HEK293 (cell line): ENCODE measurements around the gene COL15A1.

Experiments
- CTCF ChIA-PET: fragments of 350-600 bp; formaldehyde crosslinking; extraction: SDS; loops from one replicate; lab custom pipeline; 2021; ENCODE audit warnings: antibody characterized with exemption; lab: Yijun Ruan, JAX
- POLR2A ChIA-PET: fragments of 300-600 bp; formaldehyde crosslinking; extraction: SDS; loops from one replicate; lab custom pipeline; 2020; ENCODE audit warnings: antibody characterized with exemption, inconsistent platforms; lab: Yijun Ruan, JAX
- H3K27ac ChIP-seq: fragments of 200-500 bp; sonication (Bioruptor generic); 2 replicates; pipeline ENCODE4 v1.5.1; 2014; ENCODE audit warnings: low read depth, low read length, control low read depth, inconsistent platforms; ENCODE audit errors: extremely low read depth
- H3K36me3 ChIP-seq, 2 experiments: fragments of 200-500 bp in 1 of 2; sonication (Bioruptor generic) in 1 of 2; 1 replicate in 1 of 2; 2 replicates in 1 of 2; pipeline ENCODE4 v1.5.1; 2014 to 2017; ENCODE audit warnings: inconsistent platforms in 2 of 2, low read length in 2 of 2; ENCODE audit not compliant: control insufficient read depth in 2 of 2, insufficient read depth in 1 of 2
- H3K4me1 ChIP-seq: fragments of 200-500 bp; sonication (Bioruptor generic); 2 replicates; pipeline ENCODE4 v1.5.1; 2014; ENCODE audit warnings: mild to moderate bottlenecking, low read length, inconsistent platforms; ENCODE audit not compliant: control insufficient read depth, insufficient read depth
- H3K4me3 ChIP-seq: 2 replicates; pipeline ENCODE4 v1.5.1; 2011; ENCODE audit warnings: low read depth, mild to moderate bottlenecking, control low read depth, low read length, moderate library complexity
- H3K9me3 ChIP-seq: fragments of 200-500 bp; sonication (Bioruptor generic); 2 replicates; pipeline ENCODE4 v1.5.1; 2014; ENCODE audit warnings: low read depth, low read length, inconsistent platforms; ENCODE audit not compliant: control insufficient read depth, insufficient read depth
- GLI2 ChIP-seq: fragments of 450-650 bp; formaldehyde crosslinking; IDR thresholded peaks from 2 replicates; pipeline ENCODE4; 2017; ENCODE audit warnings: missing biosample characterization, missing genetic modification characterization, low read depth, borderline replicate concordance
- KLF10 ChIP-seq: fragments of 450-650 bp; IDR thresholded peaks from 2 replicates; pipeline ENCODE4 v1.5.1; 2018; ENCODE audit warnings: missing biosample characterization, mild to moderate bottlenecking, missing genetic modification characterization
- MZF1 ChIP-seq: fragments of 450-650 bp; formaldehyde crosslinking; IDR thresholded peaks from 2 replicates; pipeline ENCODE4 v1.5.1; 2017; ENCODE audit warnings: missing biosample characterization, missing genetic modification characterization, borderline replicate concordance
- SALL2 ChIP-seq: fragments of 450-650 bp; formaldehyde crosslinking; IDR thresholded peaks from 2 replicates; pipeline ENCODE4 v1.5.0; 2017; ENCODE audit warnings: missing biosample characterization, mild to moderate bottlenecking, missing genetic modification characterization, borderline replicate concordance
- SCRT2 ChIP-seq: fragments of 450-650 bp; formaldehyde crosslinking; IDR thresholded peaks from 2 replicates; pipeline ENCODE4 v1.5.1; 2016; ENCODE audit warnings: missing biosample characterization, missing genetic modification characterization
- SETDB1 ChIP-seq: IDR thresholded peaks from one replicate; pipeline ENCODE4 v1.6.1; 2017; ENCODE audit warnings: mild to moderate bottlenecking, low read length, moderate library complexity, mixed read lengths; ENCODE audit not compliant: insufficient read length
- ZBTB20 ChIP-seq: fragments of 450-650 bp; formaldehyde crosslinking; IDR thresholded peaks from 2 replicates; pipeline ENCODE4 v1.5.1; 2016; ENCODE audit warnings: missing biosample characterization, missing genetic modification characterization
- ZBTB48 ChIP-seq: fragments of 450-650 bp; formaldehyde crosslinking; IDR thresholded peaks from 2 replicates; pipeline ENCODE4 v1.5.1; 2016; ENCODE audit warnings: missing biosample characterization, missing genetic modification characterization
- ZIC2 ChIP-seq: fragments of 450-650 bp; formaldehyde crosslinking; IDR thresholded peaks from 2 replicates; pipeline ENCODE4 v1.5.1; 2016; ENCODE audit warnings: missing biosample characterization, missing genetic modification characterization
- ZNF157 ChIP-seq: fragments of 450-650 bp; formaldehyde crosslinking; IDR thresholded peaks from 2 replicates; pipeline ENCODE4 v1.5.1; 2016; ENCODE audit warnings: missing biosample characterization, missing genetic modification characterization
- ZNF2 ChIP-seq: fragments of 450-650 bp; formaldehyde crosslinking; IDR thresholded peaks from 2 replicates; pipeline ENCODE4 v1.5.1; 2016; ENCODE audit warnings: missing biosample characterization, missing genetic modification characterization
- ZNF24 ChIP-seq: fragments of 450-650 bp; formaldehyde crosslinking; IDR thresholded peaks from 2 replicates; pipeline ENCODE4 v1.5.1; 2016; ENCODE audit warnings: missing biosample characterization, missing genetic modification characterization
- ZNF274 ChIP-seq, 2 experiments: fragments of 200-500 bp in 1 of 2; fragments of 450-650 bp in 1 of 2; sonication (Bioruptor generic) in 1 of 2; formaldehyde crosslinking in 1 of 2; IDR thresholded peaks; 2 replicates each; pipeline versions ENCODE4 v1.5.1 to v1.6.1; 2014 to 2016; ENCODE audit warnings: borderline replicate concordance in 1 of 2, inconsistent platforms in 1 of 2, low read length in 1 of 2, missing biosample characterization in 1 of 2, missing genetic modification characterization in 1 of 2
- ZNF302 ChIP-seq: fragments of 450-650 bp; formaldehyde crosslinking; IDR thresholded peaks from 2 replicates; pipeline ENCODE4 v1.5.1; 2016; ENCODE audit warnings: missing biosample characterization, missing genetic modification characterization, low read depth
- ZNF350 ChIP-seq: fragments of 450-650 bp; formaldehyde crosslinking; IDR thresholded peaks from 2 replicates; pipeline ENCODE4 v1.5.0; 2017; ENCODE audit warnings: missing biosample characterization, mild to moderate bottlenecking, missing genetic modification characterization
- ZNF560 ChIP-seq: fragments of 450-650 bp; formaldehyde crosslinking; IDR thresholded peaks from 2 replicates; pipeline ENCODE4 v1.5.1; 2017; ENCODE audit warnings: missing biosample characterization, missing genetic modification characterization, borderline replicate concordance
- ZNF596 ChIP-seq: fragments of 450-650 bp; IDR thresholded peaks from 2 replicates; pipeline ENCODE4 v1.5.0; 2018; ENCODE audit warnings: missing biosample characterization, mild to moderate bottlenecking, missing genetic modification characterization, moderate library complexity
- ZNF658 ChIP-seq: fragments of 450-650 bp; formaldehyde crosslinking; IDR thresholded peaks from 2 replicates; pipeline ENCODE4; 2016; ENCODE audit warnings: missing biosample characterization, missing genetic modification characterization
- TF ChIP-seq, protein P1 (sequence below): fragments of 450-650 bp; IDR thresholded peaks from 2 replicates; pipeline ENCODE4 v1.5.1; 2018; ENCODE audit warnings: missing biosample characterization, mild to moderate bottlenecking, missing genetic modification characterization
- TF ChIP-seq, protein P2 (sequence below): fragments of 450-650 bp; formaldehyde crosslinking; IDR thresholded peaks from 2 replicates; pipeline ENCODE4 v1.5.1; 2016; ENCODE audit warnings: missing biosample characterization, missing genetic modification characterization
- TF ChIP-seq, protein P3 (sequence below): fragments of 450-650 bp; formaldehyde crosslinking; IDR thresholded peaks from 2 replicates; pipeline ENCODE4 v1.5.1; 2016; ENCODE audit warnings: missing biosample characterization, missing genetic modification characterization
- TF ChIP-seq, protein P4 (sequence below): fragments of 450-650 bp; formaldehyde crosslinking; IDR thresholded peaks from 2 replicates; pipeline ENCODE4; 2016; ENCODE audit warnings: missing biosample characterization, missing genetic modification characterization

The COL15A1 gene

DNA sequence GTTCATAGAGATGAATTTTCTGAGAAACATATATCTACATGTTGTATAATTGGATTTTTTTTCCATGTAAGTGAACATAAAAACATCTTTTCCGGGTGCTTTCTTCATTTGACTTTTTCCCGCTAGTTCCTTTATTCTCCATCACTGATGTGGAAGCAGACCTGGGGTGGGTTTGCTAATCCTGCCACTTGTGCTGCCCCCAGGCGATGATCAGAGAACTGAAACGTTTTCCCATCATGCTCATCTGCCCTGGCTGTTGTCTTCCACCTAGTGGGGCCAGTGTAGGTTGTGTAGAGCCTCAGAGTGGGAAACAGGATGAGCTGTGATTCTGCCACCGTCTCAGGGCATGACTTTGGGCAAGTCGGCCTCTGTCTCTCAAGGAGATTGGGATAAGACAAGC, 127.0 kb downstream of the COL15A1 start (continued):
- TF ChIP-seq ZNF274 (IDR thresholded peaks at IDR 0.05; ENCODE audit: low read length) (no peak), ZNF274 (tag by site-specific recombination; IDR thresholded peaks at IDR 0.05; ENCODE audit: borderline replicate concordance) (no peak), ZNF658 (tag by site-specific recombination) (no peak), MZF1 (tag by site-specific recombination) (no peak)
- TF ChIP-seq, protein P1, sequence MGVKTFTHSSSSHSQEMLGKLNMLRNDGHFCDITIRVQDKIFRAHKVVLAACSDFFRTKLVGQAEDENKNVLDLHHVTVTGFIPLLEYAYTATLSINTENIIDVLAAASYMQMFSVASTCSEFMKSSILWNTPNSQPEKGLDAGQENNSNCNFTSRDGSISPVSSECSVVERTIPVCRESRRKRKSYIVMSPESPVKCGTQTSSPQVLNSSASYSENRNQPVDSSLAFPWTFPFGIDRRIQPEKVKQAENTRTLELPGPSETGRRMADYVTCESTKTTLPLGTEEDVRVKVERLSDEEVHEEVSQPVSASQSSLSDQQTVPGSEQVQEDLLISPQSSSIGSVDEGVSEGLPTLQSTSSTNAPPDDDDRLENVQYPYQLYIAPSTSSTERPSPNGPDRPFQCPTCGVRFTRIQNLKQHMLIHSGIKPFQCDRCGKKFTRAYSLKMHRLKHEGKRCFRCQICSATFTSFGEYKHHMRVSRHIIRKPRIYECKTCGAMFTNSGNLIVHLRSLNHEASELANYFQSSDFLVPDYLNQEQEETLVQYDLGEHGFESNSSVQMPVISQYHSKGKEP (tag by site-specific recombination): no peak

DNA sequence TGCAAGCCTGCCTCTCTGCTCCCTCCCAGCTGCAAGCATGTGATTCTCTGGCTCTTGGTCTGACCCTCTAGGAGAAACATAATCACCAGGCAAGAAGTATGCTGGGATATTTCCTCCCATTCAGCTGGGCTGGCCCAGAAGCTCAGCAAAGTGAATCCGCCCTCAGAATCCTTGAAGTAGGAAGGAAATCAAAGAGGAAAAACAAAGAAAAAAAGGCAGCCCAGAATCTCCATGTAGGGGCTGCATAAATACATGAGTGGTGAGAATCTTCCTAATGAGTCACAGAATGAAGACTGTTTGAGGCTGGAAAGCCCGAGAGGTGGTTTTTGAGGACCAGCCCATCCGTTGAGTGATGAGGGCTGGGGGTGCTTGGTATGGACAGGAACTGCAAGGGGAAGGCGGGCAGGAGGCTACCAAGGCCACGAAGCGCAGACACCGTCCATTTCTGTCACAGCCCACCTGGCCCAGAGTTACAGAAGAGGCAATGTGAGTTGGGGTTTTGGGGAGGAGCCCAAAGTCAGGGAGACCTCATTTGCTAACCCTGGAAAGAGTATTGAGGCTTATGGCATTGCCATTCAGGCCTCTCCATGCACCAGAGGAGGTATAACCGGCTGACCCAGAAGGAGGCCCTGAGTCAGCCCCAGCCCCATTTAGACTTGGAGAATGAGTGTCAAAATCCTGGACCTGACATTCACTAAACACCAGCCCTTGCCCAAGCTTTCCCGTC, 127.8 kb downstream of the COL15A1 start:
- Histone ChIP-seq H3K36me3 (no peaks in the 10 kb centered on the region), H3K4me3 (no peak overlapping the region), H3K27ac (no peak overlapping the region), H3K4me1 (no peaks in the 10 kb centered on the region), H3K9me3 (no peaks in the 10 kb centered on the region)
- POLR2A ChIA-PET: no interaction called here
- TF ChIP-seq ZNF350 (tag by site-specific recombination) (no peak), ZNF560 (tag by site-specific recombination) (no peak), ZNF2 (tag by site-specific recombination) (no peak), SETDB1 (no peak), SALL2 (tag by site-specific recombination) (no peak), ZNF157 (tag by site-specific recombination) (no peak), ZNF596 (no peak), GLI2 (tag by site-specific recombination) (no peak), ZNF302 (tag by site-specific recombination) (no peak)
- TF ChIP-seq, protein P2, sequence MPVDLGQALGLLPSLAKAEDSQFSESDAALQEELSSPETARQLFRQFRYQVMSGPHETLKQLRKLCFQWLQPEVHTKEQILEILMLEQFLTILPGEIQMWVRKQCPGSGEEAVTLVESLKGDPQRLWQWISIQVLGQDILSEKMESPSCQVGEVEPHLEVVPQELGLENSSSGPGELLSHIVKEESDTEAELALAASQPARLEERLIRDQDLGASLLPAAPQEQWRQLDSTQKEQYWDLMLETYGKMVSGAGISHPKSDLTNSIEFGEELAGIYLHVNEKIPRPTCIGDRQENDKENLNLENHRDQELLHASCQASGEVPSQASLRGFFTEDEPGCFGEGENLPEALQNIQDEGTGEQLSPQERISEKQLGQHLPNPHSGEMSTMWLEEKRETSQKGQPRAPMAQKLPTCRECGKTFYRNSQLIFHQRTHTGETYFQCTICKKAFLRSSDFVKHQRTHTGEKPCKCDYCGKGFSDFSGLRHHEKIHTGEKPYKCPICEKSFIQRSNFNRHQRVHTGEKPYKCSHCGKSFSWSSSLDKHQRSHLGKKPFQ (tag by site-specific recombination): no peak
- CTCF ChIA-PET: no interaction called here

DNA sequence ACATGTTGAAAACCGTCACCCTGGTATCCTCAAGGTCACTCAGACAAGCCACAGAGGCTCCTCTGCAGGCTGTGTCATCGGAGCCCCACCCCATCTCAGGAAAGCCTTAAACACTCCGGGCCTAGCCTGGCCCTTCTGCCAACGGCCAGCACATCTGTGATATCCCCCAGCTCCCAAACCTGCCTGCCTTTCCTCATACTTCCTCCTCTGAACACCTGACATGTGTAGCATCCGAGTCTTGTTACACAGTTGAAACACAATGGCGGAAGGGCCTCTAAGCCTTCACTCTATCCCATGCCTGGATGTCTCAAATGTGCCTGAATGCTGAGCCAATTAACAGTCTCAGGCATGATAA, 128.3 kb downstream of the COL15A1 start:
- Histone ChIP-seq H3K9me3 (no peaks in the 10 kb centered on the region), H3K27ac (no peak overlapping the region), H3K36me3 (no peaks in the 10 kb centered on the region), H3K4me1 (no peaks in the 10 kb centered on the region), H3K4me3 (no peak overlapping the region)
- ChIA-PET POLR2A (no interaction called here), CTCF (no interaction called here)
- TF ChIP-seq ZBTB48 (tag by site-specific recombination) (no peak), KLF10 (tag by site-specific recombination) (no peak), ZIC2 (tag by site-specific recombination) (no peak), SCRT2 (tag by site-specific recombination) (no peak), GLI2 (tag by site-specific recombination) (no peak), ZBTB20 (no peak), ZNF24 (no peak)
- TF ChIP-seq, protein P1 (tag by site-specific recombination): no peak
- TF ChIP-seq, protein P3, sequence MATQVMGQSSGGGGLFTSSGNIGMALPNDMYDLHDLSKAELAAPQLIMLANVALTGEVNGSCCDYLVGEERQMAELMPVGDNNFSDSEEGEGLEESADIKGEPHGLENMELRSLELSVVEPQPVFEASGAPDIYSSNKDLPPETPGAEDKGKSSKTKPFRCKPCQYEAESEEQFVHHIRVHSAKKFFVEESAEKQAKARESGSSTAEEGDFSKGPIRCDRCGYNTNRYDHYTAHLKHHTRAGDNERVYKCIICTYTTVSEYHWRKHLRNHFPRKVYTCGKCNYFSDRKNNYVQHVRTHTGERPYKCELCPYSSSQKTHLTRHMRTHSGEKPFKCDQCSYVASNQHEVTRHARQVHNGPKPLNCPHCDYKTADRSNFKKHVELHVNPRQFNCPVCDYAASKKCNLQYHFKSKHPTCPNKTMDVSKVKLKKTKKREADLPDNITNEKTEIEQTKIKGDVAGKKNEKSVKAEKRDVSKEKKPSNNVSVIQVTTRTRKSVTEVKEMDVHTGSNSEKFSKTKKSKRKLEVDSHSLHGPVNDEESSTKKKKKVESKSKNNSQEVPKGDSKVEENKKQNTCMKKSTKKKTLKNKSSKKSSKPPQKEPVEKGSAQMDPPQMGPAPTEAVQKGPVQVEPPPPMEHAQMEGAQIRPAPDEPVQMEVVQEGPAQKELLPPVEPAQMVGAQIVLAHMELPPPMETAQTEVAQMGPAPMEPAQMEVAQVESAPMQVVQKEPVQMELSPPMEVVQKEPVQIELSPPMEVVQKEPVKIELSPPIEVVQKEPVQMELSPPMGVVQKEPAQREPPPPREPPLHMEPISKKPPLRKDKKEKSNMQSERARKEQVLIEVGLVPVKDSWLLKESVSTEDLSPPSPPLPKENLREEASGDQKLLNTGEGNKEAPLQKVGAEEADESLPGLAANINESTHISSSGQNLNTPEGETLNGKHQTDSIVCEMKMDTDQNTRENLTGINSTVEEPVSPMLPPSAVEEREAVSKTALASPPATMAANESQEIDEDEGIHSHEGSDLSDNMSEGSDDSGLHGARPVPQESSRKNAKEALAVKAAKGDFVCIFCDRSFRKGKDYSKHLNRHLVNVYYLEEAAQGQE (tag by site-specific recombination): no peak
- TF ChIP-seq, protein P4, sequence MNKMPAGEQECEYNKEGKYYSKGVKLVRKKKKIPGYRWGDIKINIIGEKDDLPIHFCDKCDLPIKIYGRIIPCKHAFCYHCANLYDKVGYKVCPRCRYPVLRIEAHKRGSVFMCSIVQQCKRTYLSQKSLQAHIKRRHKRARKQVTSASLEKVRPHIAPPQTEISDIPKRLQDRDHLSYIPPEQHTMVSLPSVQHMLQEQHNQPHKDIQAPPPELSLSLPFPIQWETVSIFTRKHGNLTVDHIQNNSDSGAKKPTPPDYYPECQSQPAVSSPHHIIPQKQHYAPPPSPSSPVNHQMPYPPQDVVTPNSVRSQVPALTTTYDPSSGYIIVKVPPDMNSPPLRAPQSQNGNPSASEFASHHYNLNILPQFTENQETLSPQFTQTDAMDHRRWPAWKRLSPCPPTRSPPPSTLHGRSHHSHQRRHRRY (tag by site-specific recombination): no peak
